GM10248 (cell line): Measurements from ENCODE around the gene WDR70.

Experiments used
- CTCF ChIA-PET: fragments of 300-600 bp; sonication (Branson Sonifier 250); formaldehyde crosslinking; extraction: SDS; loops from one replicate; lab custom pipeline; 2021; ENCODE audit warnings: antibody characterized with exemption; lab: Yijun Ruan, JAX
- POLR2A ChIA-PET: fragments of 350-650 bp; sonication (Branson Sonifier 250); formaldehyde crosslinking; extraction: SDS; loops from one replicate; lab custom pipeline; 2020; ENCODE audit warnings: antibody characterized with exemption; lab: Yijun Ruan, JAX
- DNase-seq: peaks from one replicate; pipeline ENCODE4 v3.0.0; 2012; ENCODE audit errors: extremely low spot score
- TF ChIP-seq, protein P1 (sequence below): IDR thresholded peaks from 2 replicates; pipeline ENCODE4 v1.5.1; 2012; ENCODE audit warnings: mild to moderate bottlenecking, low read depth; ENCODE audit errors: extremely low read depth, missing control alignments, control extremely low read depth

Gene WDR70

DNA sequence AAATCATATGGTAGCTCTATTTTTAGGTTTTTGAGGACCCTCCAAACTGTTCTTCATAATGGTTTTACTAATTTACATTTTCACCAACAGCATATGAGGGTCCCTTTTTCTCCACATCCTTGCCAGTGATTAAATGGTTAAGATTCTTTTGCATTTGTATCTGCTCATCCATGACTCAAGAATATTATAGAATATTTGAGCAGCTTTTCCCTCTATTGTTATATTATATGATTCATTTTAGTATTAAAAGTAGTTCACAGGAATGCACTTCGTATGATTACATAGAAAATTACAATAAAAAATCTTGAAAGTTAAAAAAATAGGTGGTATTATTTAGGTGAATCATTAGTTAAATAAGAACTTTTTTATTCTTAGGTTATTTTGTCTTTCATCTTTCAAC lies 140.7 kb downstream of the WDR70 start:
- ChIA-PET CTCF (no interaction called here), POLR2A (no interaction called here)
- no peak for DNase-seq
- TF ChIP-seq, protein P1, sequence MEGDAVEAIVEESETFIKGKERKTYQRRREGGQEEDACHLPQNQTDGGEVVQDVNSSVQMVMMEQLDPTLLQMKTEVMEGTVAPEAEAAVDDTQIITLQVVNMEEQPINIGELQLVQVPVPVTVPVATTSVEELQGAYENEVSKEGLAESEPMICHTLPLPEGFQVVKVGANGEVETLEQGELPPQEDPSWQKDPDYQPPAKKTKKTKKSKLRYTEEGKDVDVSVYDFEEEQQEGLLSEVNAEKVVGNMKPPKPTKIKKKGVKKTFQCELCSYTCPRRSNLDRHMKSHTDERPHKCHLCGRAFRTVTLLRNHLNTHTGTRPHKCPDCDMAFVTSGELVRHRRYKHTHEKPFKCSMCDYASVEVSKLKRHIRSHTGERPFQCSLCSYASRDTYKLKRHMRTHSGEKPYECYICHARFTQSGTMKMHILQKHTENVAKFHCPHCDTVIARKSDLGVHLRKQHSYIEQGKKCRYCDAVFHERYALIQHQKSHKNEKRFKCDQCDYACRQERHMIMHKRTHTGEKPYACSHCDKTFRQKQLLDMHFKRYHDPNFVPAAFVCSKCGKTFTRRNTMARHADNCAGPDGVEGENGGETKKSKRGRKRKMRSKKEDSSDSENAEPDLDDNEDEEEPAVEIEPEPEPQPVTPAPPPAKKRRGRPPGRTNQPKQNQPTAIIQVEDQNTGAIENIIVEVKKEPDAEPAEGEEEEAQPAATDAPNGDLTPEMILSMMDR = no peak

DNA sequence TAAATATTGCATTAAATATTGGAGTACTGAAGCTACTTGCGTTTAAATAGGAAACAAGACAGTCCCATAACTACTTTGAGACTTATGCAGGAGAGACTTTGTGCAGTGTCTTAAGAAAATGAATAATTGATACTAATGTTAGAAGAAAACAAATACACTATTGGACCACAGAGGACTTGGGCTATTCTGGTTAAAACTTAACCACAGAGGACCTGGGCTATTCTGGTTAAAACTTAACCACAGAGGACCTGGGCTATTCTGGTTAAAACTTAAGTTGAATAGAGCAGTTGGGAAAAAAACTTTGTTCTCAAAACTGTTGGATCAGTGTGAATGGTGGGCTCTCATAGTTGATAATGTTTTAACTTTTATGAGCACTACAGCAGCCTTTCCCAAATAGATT lies 141.7 kb downstream of the WDR70 start:
- CTCF ChIA-PET = no interaction called here
- POLR2A ChIA-PET = interaction anchor here (0.6 kb wide), 1 partner anchor 89 kb away, joined by 4 read pairs; no protein-coding TSS in a partner anchor
- TF ChIP-seq, protein P1 = no peak
- DNase-seq = no peak

GRCh38 chr5:37532976-37533740 lies 154.0 kb downstream of the WDR70 start:
- CTCF ChIA-PET = interaction anchor here (1.3 kb wide), 1 partner anchor 11 kb away, joined by 3 read pairs; no protein-coding TSS in a partner anchor
- DNase-seq = no peak
- POLR2A ChIA-PET = no interaction called here
- TF ChIP-seq, protein P1 = no peak

- no peak for DNase-seq
- TF ChIP-seq, protein P1 = no peak
- CTCF ChIA-PET = interaction anchor here (1.3 kb wide), 1 partner anchor 10 kb away, joined by 3 read pairs; no protein-coding TSS in a partner anchor
- POLR2A ChIA-PET = no interaction called here
These were observed 154.7 kb downstream of the WDR70 start for GRCh38 chr5:37533851-37534250.

- no peak for DNase-seq
- ChIA-PET POLR2A (no interaction called here), CTCF (no interaction called here)
- TF ChIP-seq, protein P1 = no peak
These were observed 160.3 kb downstream of the WDR70 start for GRCh38 chr5:37539459-37539858.

- TF ChIP-seq, protein P1 = no peak
- CTCF ChIA-PET = interaction anchor here (1.0 to 1.1 kb wide), 5 partner anchors 9 to 38 kb away, joined by 3 to 4 read pairs (median 3); no protein-coding TSS in a partner anchor
- POLR2A ChIA-PET = no interaction called here
- no peak for DNase-seq
These were observed 164.1 kb downstream of the WDR70 start for GRCh38 chr5:37543216-37543615.
